Type B pancreatic cell (in vitro differentiated cells): Measurements from ENCODE around the gene NOC2L. TPM values are rescaled to one million over a fixed set of nuclear protein-coding genes. Genes with fewer than 3 reads are reported as not detected.

Experiments
- DNase-seq: peaks from one replicate; pipeline ENCODE4 v3.0.0; 2021; ENCODE audit warnings: mixed read lengths; ENCODE audit not compliant: unreplicated experiment; ENCODE audit errors: extremely low spot score
- H3K27ac Mint-ChIP-seq: 2 replicates; pipeline ENCODE4 v1.8.0; 2021; ENCODE audit warnings: mild to moderate bottlenecking, mixed read lengths
- H3K27me3 Mint-ChIP-seq: 2 replicates; pipeline ENCODE4 v1.8.0; 2021; ENCODE audit warnings: mixed read lengths
- H3K36me3 Mint-ChIP-seq: 2 replicates; pipeline ENCODE4 v1.8.0; 2021; ENCODE audit warnings: mixed read lengths
- H3K4me1 Mint-ChIP-seq: one replicate; pipeline ENCODE4 v1.8.0; 2021; ENCODE audit warnings: mixed read lengths; ENCODE audit not compliant: unreplicated experiment
- H3K4me3 Mint-ChIP-seq: 2 replicates; pipeline ENCODE4 v1.8.0; 2021; ENCODE audit warnings: mild to moderate bottlenecking, mixed read lengths
- H3K9me3 Mint-ChIP-seq: 2 replicates; pipeline ENCODE4 v1.8.0; 2021; ENCODE audit warnings: mixed read lengths
- CTCF ChIP-seq: fragments of 200-600 bp; sonication (generic); conservative IDR thresholded peaks from 2 replicates; pipeline ENCODE4 v1.5.0; 2021; ENCODE audit warnings: antibody characterized with exemption, mild to moderate bottlenecking
- total RNA-seq: library from RNA; stranded (reverse); gene quantifications from 2 replicates; pipeline ENCODE4 v1.2.1, GENCODE V29; 2021; ENCODE audit warnings: low replicate concordance

Gene NOC2L
- total RNA-seq, 1 donor from 2014 or later = 87.2 TPM

GRCh38 chr1:985126-985525 lies 26.1 kb upstream of the NOC2L start:
- peaks cover 57% of the 10 kb centered on the region for H3K27me3 Mint-ChIP-seq
- H3K9me3 Mint-ChIP-seq = no peaks in the 10 kb centered on the region
- H3K4me3 Mint-ChIP-seq = no peak overlapping the region
- no peaks in the 10 kb centered on the region for H3K4me1 Mint-ChIP-seq
- TF ChIP-seq CTCF = no peak
- DNase-seq = no peak
- no peak overlapping the region for H3K27ac Mint-ChIP-seq
- no peaks in the 10 kb centered on the region for H3K36me3 Mint-ChIP-seq

GRCh38 chr1:984476-984814 lies 25.4 kb upstream of the NOC2L start:
- Mint-ChIP-seq H3K27ac (no peak overlapping the region), H3K4me1 (no peaks in the 10 kb centered on the region), H3K4me3 (no peak overlapping the region), H3K36me3 (no peaks in the 10 kb centered on the region), H3K9me3 (no peaks in the 10 kb centered on the region), H3K27me3 (peaks cover 52% of the 10 kb centered on the region)
- peak; percentile 60 for TF ChIP-seq CTCF
- DNase-seq = no peak

- Mint-ChIP-seq H3K27me3 (peaks cover 47% of the 10 kb centered on the region), H3K36me3 (no peaks in the 10 kb centered on the region)
- no peak for DNase-seq
Measured at GRCh38 chr1:983798-984475, 24.9 kb upstream of the NOC2L start.

GRCh38 chr1:982765-983436 lies 23.8 kb upstream of the NOC2L start:
- Mint-ChIP-seq H3K27ac (no peak overlapping the region), H3K27me3 (peaks cover 37% of the 10 kb centered on the region), H3K36me3 (no peaks in the 10 kb centered on the region), H3K4me1 (no peaks in the 10 kb centered on the region), H3K4me3 (no peak overlapping the region), H3K9me3 (no peaks in the 10 kb centered on the region)
- no peak for TF ChIP-seq CTCF
- no peak for DNase-seq

More at GRCh38 chr1:983798-984475, 24.9 kb upstream of the NOC2L start:
- H3K27ac Mint-ChIP-seq = no peak overlapping the region
- no peak overlapping the region for H3K4me3 Mint-ChIP-seq
- H3K9me3 Mint-ChIP-seq = no peaks in the 10 kb centered on the region
- TF ChIP-seq CTCF = peak; percentile 96
- no peaks in the 10 kb centered on the region for H3K4me1 Mint-ChIP-seq

- TF ChIP-seq CTCF = no peak
- Mint-ChIP-seq H3K27me3 (peaks cover 33% of the 10 kb centered on the region), H3K36me3 (no peaks in the 10 kb centered on the region), H3K27ac (no peak within 1 kb of the TSS), H3K9me3 (no peaks in the 10 kb centered on the region), H3K4me1 (no peaks in the 10 kb centered on the region), H3K4me3 (no peak within 1 kb of the TSS)
- no peak for DNase-seq
Measured at GRCh38 chr1:981955-982558, 23.0 kb upstream of the NOC2L start, which contains the start of gene PERM1. Gene PERM1 (minus strand): TSS chr1:982093. CDS start chr1:981029, 1,064 bp downstream.
